ENCODE measurements around the gene ECD.

ECD gene

GRCh38 chr10:73166972-73167371 is 836 bp downstream of the ECD start:
- in situ Hi-C loops (cut with HindIII; ENCODE audit: low sequenced_read_pairs), result no loop called here
- peak overlapping the region; percentile 74 for H3K4me3 ChIP-seq (ENCODE audit: low read depth, low read length)
- DNase-seq (ENCODE audit: low read depth), result no peak
- no peak for TF ChIP-seq CTCF (IDR thresholded peaks at IDR 0.05; ENCODE audit: low read depth, low read length, missing control alignments)

- DNase-seq (ENCODE audit: low read depth), result no peak
- no peak overlapping the region for H3K4me3 ChIP-seq (ENCODE audit: low read depth, low read length)
- in situ Hi-C loops (cut with HindIII; ENCODE audit: low sequenced_read_pairs), result no loop called here
- TF ChIP-seq CTCF (IDR thresholded peaks at IDR 0.05; ENCODE audit: low read depth, low read length, missing control alignments), result no peak
Observed at GRCh38 chr10:73163096-73163495, 4.7 kb downstream of the ECD start.

GRCh38 chr10:73161662-73162061 is 6.1 kb downstream of the ECD start:
- in situ Hi-C loops (cut with HindIII; ENCODE audit: low sequenced_read_pairs), result no loop called here
- no peak overlapping the region for H3K4me3 ChIP-seq (ENCODE audit: low read depth, low read length)
- TF ChIP-seq CTCF (IDR thresholded peaks at IDR 0.05; ENCODE audit: low read depth, low read length, missing control alignments), result no peak
- no peak for DNase-seq (ENCODE audit: low read depth)

GRCh38 chr10:73161079-73161478 is 6.7 kb downstream of the ECD start:
- no peak for DNase-seq (ENCODE audit: low read depth)
- no peak for TF ChIP-seq CTCF (IDR thresholded peaks at IDR 0.05; ENCODE audit: low read depth, low read length, missing control alignments)
- H3K4me3 ChIP-seq (ENCODE audit: low read depth, low read length), result no peak overlapping the region
- in situ Hi-C loops (cut with HindIII; ENCODE audit: low sequenced_read_pairs), result no loop called here

- peak; percentile 20 for DNase-seq (ENCODE audit: low read depth)
- TF ChIP-seq CTCF (IDR thresholded peaks at IDR 0.05; ENCODE audit: low read depth, low read length, missing control alignments), result peak; percentile 74
- no peak overlapping the region for H3K4me3 ChIP-seq (ENCODE audit: low read depth, low read length)
- in situ Hi-C loops (cut with HindIII; ENCODE audit: low sequenced_read_pairs), result no loop called here
Observed at GRCh38 chr10:73159038-73159648, 8.7 kb downstream of the ECD start.

DNA sequence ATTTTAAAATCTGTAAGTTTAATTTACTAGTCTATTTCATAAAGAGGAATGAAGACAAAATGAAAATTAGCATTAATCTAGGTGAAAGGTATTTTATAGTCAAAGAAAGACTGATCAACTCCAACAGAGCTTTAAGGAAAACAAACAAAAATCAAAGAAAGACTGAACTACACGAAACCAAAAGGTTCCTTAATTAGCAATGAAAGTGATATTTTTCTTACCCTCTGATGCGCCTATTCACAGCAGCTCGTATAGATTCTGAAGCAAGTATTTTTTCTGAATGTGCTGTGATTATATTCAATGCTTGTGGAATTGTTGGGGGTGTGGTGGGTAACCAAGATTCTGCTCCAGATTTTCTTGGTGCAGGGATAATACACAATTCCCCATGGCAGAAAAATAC is 11.8 kb downstream of the ECD start:
- no peak for DNase-seq (ENCODE audit: low read depth)
- TF ChIP-seq CTCF (IDR thresholded peaks at IDR 0.05; ENCODE audit: low read depth, low read length, missing control alignments), result no peak
- in situ Hi-C loops (cut with HindIII; ENCODE audit: low sequenced_read_pairs), result no loop called here
- no peak overlapping the region for H3K4me3 ChIP-seq (ENCODE audit: low read depth, low read length)
